ENCODE results near the gene SYCP2.
"Not testable (repeated sequence)": the region's sequence is repeated elsewhere in the genome, so short reads cannot be mapped to it uniquely, and the experiment has no call there.

The SYCP2 gene

DNA sequence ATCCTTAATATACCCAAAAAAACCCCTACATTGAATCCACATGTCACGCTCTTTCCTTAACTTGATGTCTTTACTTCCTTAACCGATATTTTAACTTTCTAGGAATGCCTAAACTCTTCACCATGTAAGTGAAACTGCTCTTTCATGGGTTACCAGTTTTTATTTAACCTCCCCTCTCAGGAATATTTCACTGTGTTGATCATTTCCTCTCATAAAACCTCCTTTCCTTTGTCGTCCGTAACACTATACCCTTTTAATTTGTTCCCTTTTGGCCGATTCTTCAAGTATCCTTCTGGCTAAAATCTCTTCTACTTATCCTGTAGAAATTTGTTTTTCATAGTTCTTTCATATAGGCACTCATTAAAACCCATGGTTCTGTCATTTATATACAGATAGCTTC, 24.6 kb downstream of the SYCP2 start:
- DNase-seq (ENCODE audit: low read depth): no peak

DNA sequence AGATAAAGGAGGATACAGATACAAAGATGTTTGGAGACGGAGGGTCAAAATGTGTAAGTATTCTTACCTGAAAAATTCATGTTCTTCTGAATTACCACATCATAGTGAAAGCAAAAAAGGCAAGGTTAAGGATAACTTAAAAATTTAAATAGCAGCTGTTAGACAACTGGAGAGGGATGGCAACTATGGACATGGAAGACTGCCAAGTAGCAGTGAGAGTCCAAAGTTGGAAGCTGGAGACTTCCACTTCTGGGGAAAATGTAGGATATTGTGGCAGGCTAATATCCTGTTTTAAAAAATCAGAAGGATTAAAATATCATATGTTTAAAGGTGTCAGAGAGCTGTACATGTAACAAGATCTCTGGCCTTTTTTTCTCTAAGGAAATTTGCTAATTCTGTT, 29.8 kb downstream of the SYCP2 start:
- no peak for DNase-seq (ENCODE audit: low read depth)

DNA sequence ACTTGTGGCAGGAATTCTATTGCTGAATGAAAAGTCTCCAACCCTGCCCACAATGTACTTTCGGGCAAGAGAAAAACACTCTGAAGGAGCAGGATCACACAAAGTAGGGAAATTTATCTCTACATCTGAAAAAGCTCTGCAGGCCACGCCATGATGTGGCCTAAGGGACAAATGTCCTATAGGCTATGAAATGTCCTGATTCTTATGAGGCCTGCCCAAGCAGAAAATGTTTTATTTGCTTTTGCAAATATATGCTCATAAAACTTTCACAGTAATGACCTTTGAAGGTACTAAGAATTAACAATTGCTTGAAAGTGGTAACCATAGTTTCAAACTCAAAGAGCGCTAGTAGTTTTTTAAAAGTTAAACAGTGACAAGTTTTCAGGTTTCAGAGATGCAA, 31.0 kb downstream of the SYCP2 start:
- DNase-seq (ENCODE audit: low read depth): no peak

- DNase-seq (ENCODE audit: low read depth): no peak
Observed at GRCh38 chr20:59895908-59896307, 37.5 kb downstream of the SYCP2 start.

- DNase-seq (ENCODE audit: low read depth): no peak
Observed at GRCh38 chr20:59891581-59891980, 41.9 kb downstream of the SYCP2 start.

DNA sequence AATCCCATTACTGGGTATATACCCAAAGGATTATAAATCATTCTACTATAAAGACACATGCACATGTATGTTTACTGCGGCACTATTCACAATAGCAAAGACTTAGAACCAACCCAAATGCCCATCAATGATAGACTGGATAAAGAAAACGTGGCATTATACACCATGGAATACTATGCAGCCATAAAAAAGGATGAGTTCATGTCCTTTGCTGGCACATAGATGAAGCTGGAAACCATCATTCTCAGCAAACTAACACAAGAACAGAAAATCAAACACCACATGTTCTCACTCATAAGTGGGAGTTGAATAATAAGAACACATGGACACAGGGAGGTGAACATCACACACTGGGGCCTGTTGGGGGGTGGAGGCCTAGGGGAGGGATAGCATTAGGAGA, 43.4 kb downstream of the SYCP2 start:
- DNase-seq (ENCODE audit: low read depth): not testable (repeated sequence)

GRCh38 chr20:59888050-59888449, 45.4 kb downstream of the SYCP2 start:
- DNase-seq (ENCODE audit: low read depth): no peak

GRCh38 chr20:59884494-59884893, 48.9 kb downstream of the SYCP2 start:
- DNase-seq (ENCODE audit: low read depth): no peak

DNA sequence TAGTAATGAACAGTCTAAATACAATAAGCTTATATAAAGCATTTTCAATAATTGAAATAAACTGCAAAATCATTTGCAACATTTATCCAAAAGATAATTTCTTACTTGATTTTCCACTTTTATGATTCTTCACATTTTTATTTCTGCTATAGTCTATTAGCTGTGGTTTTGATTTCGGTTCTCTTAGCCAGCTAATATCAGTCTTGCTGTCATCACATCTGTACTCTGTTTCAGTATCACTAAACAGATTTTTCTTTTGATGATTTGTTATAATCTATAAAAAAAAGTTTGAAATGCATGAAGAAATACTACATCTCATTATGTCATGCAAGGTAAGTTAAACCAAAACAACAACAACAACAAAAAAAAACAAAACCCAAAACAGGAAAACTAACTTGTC, 53.2 kb downstream of the SYCP2 start:
- DNase-seq (ENCODE audit: low read depth): no peak

- DNase-seq (ENCODE audit: low read depth): no peak
Observed at GRCh38 chr20:59873409-59873808, 60.0 kb downstream of the SYCP2 start.

- no peak for DNase-seq (ENCODE audit: low read depth)
Observed at GRCh38 chr20:59871096-59871495, 62.3 kb downstream of the SYCP2 start.

DNA sequence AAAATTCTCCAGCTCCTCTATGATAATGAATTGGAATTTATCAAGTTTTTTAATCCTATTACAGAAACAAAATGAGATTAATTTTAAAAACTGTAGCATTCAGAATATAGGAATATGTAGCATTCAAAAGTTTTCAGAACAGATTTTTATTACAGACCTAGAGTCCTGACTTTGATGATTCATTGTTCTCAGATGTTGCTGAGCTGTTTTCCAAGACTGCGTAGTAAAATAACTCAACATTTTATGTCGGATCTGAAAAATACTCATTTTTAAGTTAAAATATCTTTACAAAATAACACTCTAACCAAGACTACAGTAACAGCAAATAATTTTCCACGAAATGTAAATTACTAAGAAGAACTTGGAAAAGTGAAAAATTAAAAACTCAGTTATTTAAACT, 67.1 kb downstream of the SYCP2 start:
- DNase-seq (ENCODE audit: low read depth): no peak

DNA sequence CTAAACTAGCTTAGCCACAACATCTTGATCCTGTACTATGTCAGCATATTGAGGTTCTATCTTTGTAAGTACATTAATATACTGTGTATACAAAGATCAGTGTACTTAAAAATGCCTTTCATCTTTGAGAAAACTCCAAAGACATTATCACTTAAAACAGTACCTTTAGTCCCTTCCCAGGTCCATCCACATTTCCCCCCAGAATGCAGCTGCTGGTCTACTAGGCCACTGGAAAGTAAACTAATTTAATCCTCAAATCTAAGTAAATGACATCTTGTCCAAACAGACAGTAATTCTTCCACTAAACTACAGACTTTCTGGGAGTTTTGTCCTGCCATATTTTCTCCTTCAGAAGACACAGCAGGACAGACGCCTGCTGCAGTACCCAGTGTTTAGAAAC, 68.7 kb downstream of the SYCP2 start:
- no peak for DNase-seq (ENCODE audit: low read depth)

DNA sequence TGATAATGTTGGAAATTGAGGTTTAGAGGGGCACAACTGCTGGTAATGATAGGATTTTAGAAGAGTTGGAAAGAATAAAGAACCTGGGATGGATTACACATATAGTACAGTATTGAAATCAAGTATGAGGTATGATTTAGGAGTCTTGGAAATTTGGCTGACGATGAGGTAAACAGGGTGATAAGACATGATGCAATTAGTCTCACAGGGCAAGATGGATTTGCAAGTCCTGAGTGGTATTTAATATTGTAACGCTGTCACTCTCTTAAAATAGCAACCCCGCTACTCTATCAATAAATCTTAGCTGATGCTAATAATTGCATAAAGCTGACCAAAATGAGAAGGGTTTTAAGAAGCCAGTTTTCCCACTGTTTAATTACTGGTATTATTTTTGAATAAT, 70.4 kb downstream of the SYCP2 start:
- DNase-seq (ENCODE audit: low read depth): no peak

GRCh38 chr20:59861401-59861800, 72.0 kb downstream of the SYCP2 start:
- no peak for DNase-seq (ENCODE audit: low read depth)

DNA sequence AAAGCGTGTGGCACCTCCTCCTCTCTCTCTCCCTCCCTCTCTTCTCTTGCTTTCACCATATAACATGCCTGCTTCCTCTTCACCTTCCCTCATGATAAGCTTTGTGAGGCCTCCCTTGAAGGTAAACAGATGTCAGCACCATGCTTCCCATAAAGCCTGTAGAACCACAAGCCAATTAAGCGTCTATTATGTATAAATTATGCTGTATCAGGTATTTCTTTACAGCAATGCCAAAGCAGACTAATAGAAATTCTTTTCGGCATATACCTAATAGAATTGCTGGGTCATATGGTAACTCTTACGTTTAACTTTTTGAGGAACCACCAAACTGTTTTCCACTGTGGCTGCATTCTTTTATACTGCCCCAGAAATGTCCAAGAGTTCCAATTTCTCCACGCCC, 75.0 kb downstream of the SYCP2 start:
- DNase-seq (ENCODE audit: low read depth): no peak

GRCh38 chr20:59857966-59858365, 75.5 kb downstream of the SYCP2 start:
- no peak for DNase-seq (ENCODE audit: low read depth)

DNA sequence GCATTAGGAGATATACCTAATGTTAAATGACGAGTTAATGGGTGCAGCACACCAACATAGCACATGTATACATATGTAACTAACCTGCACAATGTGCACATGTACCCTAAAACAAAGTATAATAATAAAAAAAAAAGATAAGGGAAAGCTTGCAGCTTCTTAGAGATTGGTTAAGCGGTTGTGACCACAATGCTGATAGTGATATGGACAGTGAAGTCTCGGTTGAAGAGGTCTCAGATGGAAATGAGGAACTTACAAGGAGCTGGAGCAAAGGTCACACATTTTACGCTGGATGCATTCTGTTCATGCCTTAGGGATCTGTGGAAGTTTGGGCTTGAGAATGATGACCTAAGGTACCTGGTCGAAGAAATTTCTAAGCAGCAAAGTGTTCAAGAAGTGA, 76.5 kb downstream of the SYCP2 start:
- DNase-seq (ENCODE audit: low read depth): not testable (repeated sequence)

DNA sequence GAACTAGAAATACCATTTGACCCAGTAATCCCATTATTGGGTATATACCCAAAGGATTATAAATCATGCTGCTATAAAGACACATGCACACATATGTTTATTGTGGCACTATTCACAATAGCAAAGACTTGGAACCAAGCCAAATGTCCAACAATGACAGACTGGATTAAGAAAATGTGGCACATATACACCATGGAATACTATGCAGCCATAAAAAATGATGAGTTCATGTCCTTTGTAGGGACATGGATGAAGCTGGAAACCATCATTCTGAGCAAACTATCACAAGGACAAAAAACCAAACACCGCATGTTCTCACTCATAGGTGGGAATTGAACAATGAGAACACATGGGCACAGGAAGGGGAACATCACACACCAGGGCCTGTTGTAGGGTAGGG, 76.9 kb downstream of the SYCP2 start:
- not testable (repeated sequence) for DNase-seq (ENCODE audit: low read depth)

GRCh38 chr20:59850018-59850641, 83.3 kb downstream of the SYCP2 start:
- peak; percentile 9 for DNase-seq (ENCODE audit: low read depth)

GRCh38 chr20:59848182-59848581, 85.3 kb downstream of the SYCP2 start:
- no peak for DNase-seq (ENCODE audit: low read depth)

- no peak for DNase-seq (ENCODE audit: low read depth)
Observed at GRCh38 chr20:59845472-59845871, 88.0 kb downstream of the SYCP2 start.

DNA sequence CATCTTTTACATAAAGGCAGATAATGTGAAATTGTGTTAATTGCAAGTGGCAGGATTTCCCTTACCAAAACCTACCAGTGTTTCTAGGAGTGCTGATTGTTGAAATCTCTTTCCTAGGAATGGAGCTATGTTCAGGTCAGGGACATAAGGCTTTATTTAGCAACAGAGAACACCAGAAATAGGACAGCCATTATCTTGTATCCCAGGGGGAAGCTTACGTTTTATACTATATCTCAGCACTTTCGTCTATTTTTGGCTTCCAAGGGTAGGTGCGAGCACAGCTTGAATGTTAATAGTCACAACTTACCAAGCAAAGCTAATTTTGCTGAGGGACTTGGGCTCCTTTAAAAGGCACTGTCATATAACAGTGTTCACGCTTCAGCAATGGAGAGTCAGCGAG, 94.0 kb downstream of the SYCP2 start:
- no peak for DNase-seq (ENCODE audit: low read depth)

- no peak for DNase-seq (ENCODE audit: low read depth)
Observed at GRCh38 chr20:59837623-59838394, 95.6 kb downstream of the SYCP2 start.

Data from HS-5 (cell line).